ENCODE data around the gene MARCHF2.
"Not testable (repeated sequence)": the region's sequence is repeated elsewhere in the genome, so short reads cannot be mapped to it uniquely, and the experiment has no call there.

Gene MARCHF2

DNA sequence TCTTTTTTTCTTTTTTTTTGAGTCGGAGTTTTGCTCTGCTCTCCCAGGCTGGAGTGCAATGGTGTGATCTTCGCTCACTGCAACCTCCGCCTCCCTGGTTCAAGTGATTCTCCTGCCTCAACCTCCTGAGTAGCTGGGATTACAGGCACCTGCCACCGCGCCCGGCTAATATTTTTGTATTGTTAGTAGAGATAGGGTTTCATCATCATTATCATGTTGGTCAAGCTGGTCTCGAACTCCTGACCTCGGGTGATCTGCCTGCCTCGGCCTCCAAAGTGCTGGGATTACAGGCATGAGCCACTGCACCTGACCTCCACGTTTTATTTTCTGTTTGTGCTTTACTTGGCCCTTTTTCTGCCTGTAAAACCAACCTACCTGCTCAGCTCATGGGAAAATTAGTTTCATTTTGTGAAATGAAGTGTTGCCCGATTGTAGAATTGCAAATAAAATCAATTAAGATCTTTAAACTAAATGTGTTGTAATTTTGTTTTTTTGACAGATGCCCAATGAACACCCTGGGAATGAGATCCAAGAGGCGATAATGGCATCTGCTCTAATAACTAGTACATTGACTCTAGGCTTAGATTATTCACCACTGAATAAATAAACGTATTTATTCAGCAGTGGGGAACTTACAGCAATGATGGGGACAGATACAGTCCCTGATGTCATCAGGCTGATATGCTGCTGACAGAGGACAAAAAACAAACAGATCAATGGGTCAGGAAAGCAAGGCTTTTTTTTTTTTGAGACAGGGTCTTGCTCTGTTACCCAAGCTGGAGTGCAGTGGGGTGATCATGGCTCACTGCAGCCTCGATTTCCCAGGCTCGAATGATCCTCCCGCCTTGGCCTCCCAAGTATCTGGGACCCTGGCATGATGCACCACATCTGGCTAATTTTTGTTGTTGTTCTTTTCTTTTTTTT is 25.2 kb upstream of the MARCHF2 start:
- no peak for DNase-seq

DNA sequence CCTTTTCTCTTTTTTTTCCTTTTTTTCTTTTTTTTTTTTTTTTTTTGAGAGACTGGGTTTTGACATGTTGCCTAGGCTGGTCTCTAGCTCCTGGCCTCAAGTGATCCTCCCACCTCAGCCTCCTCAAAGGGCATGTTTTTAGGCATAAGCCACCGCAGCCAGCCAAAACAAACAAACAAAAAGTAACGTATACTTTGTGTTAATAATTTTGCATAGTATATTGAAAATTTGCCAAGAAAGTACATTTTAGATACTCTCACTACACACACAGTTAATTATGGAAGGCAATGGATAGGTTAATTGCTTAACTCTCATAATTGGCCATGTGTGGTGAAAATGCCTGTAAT is 24.5 kb upstream of the MARCHF2 start:
- no peak for DNase-seq

DNA sequence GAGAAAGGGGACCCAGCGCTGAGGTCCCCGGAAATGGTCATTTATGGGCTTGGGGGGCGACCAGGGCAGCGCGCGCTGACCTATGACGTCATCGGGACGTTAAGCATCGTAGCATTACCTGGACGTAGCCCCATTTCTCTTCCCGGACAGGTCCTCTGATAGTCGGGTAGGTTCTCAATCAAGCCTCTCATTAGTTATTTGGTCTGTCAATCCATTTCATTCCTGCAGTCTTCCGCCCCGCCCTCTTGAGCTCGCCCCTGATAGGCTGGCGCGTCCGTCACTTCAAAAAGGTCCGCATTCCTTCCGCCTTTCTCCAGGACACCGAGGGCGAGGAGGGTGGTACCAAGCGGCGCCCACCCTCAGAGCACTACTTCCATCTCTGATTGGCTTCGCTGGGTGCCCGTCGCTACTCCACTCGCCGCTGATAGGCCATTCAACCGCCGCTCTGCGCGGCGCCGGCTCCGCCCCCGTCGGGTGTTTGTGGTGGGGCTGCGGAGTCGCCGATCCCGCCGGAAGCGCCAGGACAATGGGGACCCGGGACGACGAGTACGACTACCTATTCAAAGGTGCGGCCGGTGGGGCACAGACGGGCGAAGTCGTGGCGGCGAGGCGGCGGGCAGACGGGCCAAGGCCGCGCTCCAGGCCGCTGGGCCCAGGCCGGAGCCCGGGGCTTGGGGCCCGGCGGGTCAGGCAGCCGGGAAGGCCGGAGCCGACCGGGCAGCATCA is 23.1 kb upstream of the MARCHF2 start, which contains the start of gene RAB11B:
Gene RAB11B (plus strand): TSS at position 470 of the 726 bp plus-strand sequence. CDS start 57 bp downstream, at position 527.
- DNase-seq: peak; percentile 100

DNA sequence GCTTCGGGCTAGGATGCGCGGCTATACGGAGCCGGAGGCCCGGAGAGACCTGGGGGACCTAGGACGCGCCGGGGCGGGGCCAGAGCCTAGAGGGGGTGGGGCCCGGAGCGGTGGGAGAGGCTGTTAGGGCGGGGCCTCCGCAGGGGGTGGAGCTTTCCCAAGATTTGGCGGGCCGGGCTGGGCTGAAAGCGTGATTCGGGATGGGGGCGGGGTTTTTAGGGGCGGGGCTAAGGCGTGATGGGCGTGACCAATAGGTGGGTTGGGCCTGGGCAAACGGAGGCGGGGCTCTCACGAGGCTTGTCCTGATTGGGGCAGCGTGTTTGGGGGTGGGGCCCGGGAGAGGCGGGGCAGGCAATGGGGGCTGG is 22.5 kb upstream of the MARCHF2 start:
- peak; percentile 53 for DNase-seq

DNA sequence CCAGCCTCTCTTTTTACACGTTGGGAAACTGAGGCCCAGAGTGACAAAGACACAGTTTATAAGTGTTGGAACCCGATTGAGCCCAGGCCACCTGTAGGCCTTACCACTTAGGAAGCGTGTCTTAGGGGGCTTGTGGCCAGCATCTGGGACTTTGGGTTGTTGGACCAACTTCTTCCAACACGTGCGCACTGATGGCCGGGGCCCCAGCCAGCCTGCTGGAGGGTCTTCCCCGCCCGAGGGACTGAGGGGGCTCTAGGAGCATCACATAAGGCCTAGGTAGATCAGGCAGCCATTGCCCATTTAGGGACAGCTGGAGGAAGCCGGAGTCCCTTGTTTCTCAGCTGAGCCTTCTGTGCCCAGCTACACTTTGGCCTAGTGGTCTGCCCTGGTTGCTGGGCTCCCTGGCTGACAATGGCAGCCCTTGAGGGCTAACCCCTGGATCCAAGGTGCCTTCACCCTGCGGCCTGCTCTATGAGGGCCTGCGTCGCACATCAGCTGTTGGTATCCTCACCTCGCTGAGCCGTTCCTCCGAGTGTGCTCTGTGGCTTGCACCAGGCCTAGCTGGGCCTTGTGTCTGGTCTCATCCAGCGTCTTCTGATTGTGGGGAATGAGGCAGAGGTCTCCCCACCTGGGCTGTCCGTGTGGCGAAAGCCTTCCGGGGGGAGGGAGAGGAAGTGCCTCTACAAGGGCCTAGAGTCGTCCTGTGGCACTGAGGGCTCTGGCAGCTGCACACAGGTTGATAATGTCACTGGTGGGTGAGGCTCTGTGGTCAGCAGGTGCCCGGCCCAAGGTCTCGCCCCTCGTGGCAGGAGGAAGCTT is 21.7 kb upstream of the MARCHF2 start:
- DNase-seq: peak; percentile 12

DNA sequence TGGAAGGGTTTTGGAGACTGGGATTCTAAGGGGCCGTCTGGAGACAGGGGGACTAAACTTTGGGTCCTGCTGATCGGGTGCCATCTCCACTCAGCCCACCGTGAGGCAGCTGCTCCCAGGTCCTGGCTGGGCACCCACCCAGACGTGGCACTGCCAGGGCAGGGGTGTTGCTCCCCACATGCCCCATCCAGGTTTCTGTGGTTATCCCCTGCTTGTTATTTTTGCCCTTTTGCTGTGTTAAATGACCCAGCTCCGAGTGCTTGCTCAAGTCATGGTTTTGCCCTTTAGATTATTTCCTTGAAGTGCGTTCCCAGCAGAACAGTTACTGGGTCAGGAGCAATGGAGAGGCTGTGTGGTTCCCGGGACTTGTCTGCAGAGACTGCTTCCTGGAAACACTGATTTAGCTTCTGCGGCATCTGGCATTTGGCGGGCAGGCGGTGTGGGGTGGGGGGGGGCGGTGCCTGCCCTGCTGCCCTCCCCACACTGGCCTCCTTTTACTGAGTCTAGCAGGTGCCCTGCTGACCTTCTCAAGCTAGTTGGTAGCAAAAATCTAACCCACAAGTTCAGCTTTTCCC is 21.0 kb upstream of the MARCHF2 start:
- peak; percentile 64 for DNase-seq

DNA sequence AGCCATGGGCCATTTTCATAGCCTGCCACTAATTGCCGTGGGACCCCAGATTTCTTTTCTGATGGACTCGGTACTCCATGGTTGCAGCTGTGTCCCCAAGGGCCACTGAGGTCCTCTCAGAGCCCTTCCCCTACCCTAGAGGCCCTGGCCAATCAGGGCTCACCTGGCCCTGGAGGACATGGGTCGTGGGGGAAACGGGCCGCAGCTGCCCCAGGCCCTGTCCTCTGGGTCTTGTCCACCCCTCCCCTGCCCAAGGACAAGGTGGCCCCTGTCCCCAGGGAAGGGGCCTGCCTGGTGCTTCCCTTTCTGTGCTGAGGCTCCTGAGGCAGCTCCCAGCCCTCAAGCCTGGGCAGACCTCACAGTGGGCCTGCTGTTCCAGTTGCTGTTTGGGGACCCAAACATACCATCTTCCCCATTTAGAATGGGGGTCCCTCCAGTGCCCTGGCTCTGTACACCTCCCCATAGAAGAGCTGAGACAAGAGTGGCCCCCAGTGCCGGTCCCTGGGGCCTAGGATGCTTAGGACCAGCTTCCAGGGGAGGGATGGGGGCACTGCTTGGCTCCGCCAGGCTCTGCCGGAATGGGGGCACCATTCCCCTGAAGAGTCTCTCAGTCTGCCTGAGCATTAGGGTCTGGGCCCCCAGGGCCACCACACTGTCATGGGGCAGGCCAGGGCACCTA is 19.8 kb upstream of the MARCHF2 start:
- no peak for DNase-seq

DNA sequence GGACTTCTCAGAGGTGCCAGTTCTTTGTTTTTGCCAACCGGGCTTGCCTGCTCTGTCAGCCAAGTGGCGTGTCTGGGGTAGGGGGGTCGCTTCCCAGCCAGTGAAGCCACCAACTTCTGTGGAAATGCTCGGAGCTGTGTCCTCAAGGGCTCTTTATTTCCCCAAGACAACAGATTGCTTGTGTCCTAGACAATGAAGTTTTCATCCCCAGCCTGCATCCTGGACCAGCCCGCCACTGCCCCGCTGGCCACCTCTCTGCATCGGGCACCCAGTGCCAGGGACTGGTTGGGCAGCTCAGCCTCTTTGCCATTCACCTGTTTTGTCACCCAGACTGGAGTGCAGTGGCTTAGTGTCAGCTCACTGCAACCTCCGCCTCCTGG is 19.2 kb upstream of the MARCHF2 start:
- no peak for DNase-seq

DNA sequence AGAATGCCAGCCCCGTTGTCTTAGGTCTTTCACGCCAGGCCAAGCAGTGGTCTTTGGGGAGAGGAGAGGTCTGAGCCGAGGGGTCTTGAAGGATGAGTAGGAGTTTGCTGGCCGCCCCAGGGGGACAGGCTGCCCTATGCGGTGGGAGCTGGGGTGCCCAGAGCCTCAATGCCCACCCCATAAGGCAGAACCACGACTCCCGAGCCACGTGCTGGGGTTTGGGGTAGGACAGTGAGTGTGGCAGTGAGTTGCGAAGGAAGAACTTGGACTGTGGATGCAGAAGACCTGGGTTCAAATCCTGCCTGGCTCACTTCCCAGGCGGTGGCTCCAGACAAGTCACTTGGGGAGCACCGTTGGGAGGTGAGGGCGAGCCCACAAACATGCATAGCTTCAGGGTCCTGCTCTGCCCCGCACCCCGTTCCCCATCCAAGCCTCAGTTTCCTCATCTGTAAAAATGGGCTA is 17.5 kb upstream of the MARCHF2 start:
- no peak for DNase-seq

DNA sequence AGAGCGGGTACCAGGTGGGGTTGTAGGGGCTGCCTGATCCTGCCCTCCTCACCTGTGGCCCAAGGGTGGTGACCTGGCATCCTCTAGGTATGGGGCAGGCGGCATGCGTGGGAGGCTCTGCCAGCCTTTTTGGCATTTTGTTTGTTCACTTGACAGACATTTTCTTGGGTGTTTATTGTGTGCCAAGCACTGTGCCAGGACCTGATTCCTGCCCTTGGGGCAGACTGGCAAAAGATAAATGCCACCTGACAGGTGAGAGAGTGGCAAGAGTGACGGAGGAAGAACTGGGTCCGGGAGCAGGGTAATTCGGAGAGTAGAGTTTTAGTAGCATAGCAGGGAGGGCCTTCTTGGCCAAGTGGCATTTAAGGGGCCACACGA is 16.9 kb upstream of the MARCHF2 start:
- no peak for DNase-seq

DNA sequence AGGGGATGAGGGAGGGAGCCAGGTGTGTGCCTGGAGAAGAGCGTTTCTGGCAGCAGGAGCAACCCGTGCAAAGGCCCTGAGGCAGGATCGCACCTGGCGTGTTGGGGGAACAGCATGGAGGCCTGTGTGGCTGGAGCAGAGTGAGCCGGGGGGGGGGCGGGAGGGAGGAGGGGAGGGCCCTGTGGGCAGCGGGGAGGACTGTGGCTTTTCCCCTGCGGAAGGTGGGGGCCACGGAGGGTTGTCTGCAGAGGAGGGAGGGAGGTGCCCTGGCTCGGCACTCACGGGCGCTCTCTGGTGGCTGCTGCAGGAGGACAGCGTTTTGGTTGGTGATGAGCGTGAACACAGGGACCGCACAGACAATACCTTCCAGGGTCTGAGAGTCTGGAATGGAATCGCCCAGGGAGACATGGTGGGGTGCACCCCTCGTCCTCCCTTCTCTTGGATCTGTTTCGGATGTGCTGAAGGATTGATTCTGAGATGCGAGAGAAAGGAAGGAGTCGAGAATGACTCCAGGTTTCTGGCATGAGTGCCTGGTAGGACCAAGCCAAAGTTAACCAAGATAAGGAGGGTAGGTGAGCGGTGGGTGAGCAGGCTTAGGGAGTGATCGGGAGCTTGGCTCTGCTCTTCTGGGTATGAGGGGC is 16.4 kb upstream of the MARCHF2 start:
- no peak for DNase-seq

DNA sequence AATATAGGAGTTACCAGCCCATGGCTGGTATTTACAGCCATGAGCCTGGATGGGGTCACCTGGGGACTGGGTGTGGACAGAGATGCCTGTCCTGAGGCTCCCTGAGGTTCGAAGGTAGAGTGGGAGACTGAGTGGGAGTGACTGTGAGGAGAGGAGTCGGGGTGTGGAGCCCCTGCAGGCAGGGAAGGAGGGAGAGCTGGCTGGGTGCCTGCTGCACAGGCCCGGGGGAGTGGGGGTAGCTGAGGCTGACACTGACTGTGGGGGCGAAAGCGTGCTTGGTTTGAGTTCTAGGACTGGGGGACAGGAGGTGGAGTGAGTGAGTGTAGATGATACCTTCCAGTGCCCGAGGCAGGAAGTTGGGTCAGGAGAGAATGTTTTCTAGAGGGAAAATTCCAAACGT is 15.8 kb upstream of the MARCHF2 start:
- DNase-seq: no peak

DNA sequence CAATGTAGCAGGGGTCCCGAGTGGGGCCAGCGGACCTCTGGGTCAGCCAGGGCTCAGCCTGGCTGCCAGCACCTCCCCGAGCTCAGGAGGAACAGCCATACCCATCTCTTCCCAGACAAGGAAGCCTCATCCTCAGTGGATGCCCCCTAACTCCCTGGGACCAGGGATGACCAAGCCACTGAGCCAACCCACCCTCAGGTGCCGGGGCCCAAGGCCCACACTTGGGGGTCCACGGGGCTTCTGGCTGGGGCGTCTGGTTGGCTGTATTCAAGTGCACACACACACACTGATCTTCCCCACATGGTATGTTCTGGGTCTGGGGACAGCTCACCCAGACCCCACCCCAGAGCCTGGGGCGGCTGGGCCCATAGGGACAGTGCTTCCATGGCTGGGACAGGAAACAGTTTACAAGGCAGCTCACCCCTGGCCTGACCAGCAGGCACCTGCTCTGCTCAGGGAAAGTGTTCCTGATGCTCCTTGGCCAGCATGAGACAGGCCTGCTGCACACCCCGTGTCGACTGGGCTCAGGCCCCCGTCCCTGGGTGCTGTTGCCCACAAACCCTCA is 15.3 kb upstream of the MARCHF2 start:
- no peak for DNase-seq

DNA sequence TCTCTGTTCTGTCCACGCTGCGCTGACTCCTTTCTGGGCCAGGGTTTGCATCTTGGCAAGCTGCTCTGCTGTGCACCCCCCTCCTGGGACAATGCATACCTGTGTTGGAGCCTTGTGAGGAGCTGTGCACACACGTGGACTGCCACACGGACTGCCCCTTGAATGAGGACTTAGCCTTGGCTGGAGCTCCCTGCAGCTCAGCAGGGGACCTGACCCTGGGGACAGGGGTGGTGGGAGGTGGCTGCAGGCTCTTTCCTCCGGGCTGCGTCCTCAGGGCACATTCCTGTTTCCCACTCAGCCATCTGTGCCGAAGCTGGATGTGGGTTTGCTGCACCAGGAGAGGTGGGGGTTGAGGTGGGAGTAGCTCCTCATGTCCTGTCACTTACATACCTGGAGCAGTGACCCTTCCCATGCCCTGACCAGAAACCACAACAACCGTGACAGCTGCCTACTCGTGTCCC is 14.8 kb upstream of the MARCHF2 start:
- no peak for DNase-seq

DNA sequence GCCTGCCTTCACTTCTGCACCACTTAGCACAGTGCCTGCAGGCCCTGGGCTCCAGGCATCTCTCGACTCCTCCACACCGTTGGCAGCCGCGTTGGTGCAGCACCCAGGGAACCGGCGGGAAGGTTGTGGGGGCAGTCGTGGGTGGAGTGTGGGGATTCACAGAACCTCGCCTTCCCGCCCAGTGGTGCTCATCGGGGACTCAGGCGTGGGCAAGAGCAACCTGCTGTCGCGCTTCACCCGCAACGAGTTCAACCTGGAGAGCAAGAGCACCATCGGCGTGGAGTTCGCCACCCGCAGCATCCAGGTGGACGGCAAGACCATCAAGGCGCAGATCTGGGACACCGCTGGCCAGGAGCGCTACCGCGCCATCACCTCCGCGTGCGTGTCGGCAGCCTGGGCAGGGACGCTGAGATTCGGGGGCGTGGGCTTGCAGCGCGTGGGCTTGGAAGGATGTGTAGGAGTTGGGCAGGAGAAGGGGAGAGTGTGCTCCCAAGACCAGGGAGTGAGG is 13.4 kb upstream of the MARCHF2 start:
- DNase-seq: no peak

DNA sequence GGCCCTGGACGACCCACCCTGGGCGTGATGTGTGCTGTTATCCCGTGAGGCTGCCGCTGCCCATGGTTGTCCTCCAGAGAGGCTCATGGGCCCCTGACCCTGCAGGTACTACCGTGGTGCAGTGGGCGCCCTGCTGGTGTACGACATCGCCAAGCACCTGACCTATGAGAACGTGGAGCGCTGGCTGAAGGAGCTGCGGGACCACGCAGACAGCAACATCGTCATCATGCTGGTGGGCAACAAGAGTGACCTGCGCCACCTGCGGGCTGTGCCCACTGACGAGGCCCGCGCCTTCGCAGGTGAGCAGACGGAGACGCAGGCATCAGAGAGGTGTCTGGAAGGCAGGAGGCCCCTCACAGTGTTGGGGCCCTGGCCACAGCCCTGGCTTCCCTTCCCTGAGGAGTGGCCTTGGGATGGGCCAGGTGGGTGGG is 11.1 kb upstream of the MARCHF2 start:
- DNase-seq: no peak

DNA sequence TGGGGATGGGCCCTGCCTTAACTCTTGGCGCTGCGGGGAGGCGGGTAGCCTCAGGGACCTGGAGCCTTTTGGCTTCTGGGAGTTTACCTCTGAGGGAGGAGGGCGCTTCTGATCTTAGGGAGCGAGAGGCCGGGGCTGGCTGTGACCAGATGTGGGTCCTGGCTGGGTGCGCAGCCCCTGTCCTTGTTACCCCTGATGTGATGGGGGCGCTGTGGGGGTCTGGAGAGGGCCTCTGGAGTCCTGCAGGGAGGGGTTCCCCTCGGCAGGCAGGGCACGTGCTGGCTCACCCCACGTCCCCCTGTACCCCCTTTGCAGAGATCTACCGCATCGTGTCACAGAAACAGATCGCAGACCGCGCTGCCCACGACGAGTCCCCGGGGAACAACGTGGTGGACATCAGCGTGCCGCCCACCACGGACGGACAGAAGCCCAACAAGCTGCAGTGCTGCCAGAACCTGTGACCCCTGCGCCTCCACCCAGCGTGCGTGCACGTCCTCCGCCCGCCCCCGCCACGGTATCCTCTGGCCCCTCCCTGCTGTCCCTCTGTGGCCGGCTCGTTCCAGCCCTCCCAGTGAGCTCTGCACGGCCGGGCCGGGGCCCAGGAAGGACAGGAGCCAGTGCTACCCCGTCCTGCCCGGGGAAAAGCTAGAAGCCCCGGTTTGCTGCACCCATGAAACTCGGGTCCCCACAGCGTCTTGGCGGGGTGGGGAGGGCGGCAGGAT is 9.8 kb upstream of the MARCHF2 start:
- DNase-seq: no peak

DNA sequence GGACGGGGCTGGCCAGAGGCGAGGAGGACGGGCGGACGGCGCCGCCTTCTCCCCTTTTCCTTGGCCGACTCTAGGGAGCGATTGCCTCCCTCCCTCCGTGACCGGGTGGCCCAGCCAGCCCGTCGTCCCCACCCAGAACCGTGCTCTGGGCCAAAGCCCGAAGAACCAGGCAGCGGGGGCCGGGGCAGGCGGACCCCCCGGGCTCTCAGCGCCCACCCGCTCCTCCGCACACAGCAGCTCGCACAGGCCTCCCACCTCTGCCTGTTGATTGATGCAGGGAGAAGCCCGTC is 9.3 kb upstream of the MARCHF2 start:
- no peak for DNase-seq

DNA sequence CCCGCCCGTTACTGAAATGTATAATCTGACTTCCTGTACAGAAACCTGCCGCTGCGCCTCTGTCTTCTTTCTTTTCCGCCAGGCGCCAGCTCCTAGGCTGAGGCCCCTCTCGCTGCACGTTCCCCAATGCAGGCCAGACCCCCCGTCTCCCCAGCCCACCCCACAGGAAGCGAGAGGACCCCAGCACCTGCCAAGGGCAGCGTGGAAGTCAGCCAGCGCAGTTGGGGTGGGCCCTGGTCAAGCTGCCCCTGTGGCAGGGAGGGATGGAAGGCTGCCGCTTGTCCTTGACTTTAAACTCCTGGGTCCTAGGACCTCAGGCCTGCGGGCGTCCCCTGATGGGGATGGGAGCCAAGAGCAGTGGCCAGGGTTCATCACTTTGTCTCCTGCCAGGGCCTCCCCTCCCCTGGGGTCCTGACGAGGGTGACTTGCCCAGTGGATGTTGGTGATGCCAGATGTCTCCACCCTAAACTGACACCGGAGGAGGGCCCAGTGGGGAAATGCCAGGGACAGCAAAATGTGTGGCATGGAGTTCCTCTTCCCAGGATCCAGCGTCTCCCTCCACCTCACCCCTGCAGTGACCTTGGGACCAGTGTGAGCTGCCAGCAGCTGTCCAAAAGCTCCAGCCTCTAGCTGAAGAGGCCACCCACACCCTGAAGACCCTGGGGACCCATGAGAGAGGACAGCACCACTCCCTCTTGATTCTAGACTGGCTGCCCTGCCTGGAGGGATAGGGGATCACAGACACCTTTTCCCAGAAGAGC is 8.5 kb upstream of the MARCHF2 start:
- DNase-seq: no peak

DNA sequence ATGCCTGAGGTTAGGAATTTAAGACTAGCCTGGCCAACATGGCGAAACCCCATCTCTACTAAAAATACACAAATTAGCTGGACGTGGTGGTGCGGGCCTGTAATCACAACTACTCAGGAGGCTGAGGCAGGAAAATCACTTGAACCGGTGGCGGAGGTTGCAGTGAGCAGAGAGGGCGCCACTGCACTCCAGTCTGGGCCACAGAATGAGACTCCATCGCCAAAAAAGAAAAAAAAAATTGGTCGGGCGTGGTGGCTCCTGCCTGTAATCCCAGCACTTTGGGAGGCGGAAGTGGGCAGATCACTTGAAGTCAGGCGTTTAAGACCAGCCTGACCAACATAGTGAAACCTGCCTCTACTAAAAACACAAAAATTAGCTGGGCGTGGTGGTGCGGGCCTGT is 2.4 kb upstream of the MARCHF2 start:
- not testable (repeated sequence) for DNase-seq
